Bronchial epithelial cell (primary cell): ENCODE measurements around the gene BANF2. TPM values are rescaled to one million over a fixed set of nuclear protein-coding genes. Genes with fewer than 3 reads are reported as not detected.

Experiments
- DNase-seq: peaks from one replicate; pipeline ENCODE4 v3.0.0-alpha.2; 2010; ENCODE audit warnings: low read depth
- FAIRE-seq: peaks from 2 replicates; lab custom pipeline; 2011; peaks lifted over from hg19 to GRCh38; lab: Jason Lieb, UNC
- H3K27me3 ChIP-seq: 2 replicates; pipeline ENCODE4 v1.5.1; 2011; ENCODE audit warnings: low read length; ENCODE audit not compliant: control insufficient read depth, insufficient read depth
- H3K36me3 ChIP-seq: 2 replicates; pipeline ENCODE4 v1.5.1; 2011; ENCODE audit warnings: low read length; ENCODE audit not compliant: control insufficient read depth, insufficient read depth
- H3K4me3 ChIP-seq: 2 replicates; pipeline ENCODE4 v1.5.1; 2011; ENCODE audit warnings: mild to moderate bottlenecking, low read depth, low read length, control low read depth
- total RNA-seq: library from RNA; depleted of rRNA; stranded (reverse); fragments of >200 nt; gene quantifications from 2 replicates; pipeline ENCODE4 v1.2.1, GENCODE V29; 2014
- TF ChIP-seq, protein P1 (sequence below): IDR thresholded peaks from 2 replicates; pipeline ENCODE4 v1.5.1; 2011; ENCODE audit warnings: mild to moderate bottlenecking, moderate library complexity, low read length, control low read depth, inconsistent platforms; ENCODE audit not compliant: insufficient read depth, severe bottlenecking

The BANF2 gene
- total RNA-seq, 1 donor from 2014 or later, result not detected

DNA sequence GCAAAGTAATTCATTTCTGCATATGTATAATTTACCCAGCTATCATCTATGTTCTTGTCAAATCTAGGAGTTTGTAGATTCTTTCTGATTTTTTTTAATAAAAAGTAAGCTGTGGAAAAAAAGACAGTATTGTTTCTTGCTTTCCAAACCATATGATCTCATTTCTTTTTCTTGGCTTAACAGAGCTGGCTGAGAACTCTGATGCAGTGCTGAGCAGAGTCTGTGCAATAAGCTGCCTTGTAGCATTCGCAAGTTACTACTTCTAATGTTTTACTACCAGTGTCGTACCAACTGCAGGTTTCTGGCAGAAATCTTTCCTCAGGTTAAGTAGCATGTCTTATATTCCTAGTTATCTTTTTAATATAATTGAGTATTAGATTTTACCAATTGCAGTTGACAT, 33.3 kb upstream of the BANF2 start:
- FAIRE-seq (no peak), DNase-seq (no peak)
- TF ChIP-seq, protein P1, sequence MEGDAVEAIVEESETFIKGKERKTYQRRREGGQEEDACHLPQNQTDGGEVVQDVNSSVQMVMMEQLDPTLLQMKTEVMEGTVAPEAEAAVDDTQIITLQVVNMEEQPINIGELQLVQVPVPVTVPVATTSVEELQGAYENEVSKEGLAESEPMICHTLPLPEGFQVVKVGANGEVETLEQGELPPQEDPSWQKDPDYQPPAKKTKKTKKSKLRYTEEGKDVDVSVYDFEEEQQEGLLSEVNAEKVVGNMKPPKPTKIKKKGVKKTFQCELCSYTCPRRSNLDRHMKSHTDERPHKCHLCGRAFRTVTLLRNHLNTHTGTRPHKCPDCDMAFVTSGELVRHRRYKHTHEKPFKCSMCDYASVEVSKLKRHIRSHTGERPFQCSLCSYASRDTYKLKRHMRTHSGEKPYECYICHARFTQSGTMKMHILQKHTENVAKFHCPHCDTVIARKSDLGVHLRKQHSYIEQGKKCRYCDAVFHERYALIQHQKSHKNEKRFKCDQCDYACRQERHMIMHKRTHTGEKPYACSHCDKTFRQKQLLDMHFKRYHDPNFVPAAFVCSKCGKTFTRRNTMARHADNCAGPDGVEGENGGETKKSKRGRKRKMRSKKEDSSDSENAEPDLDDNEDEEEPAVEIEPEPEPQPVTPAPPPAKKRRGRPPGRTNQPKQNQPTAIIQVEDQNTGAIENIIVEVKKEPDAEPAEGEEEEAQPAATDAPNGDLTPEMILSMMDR, result no peak
- no peaks in the 10 kb centered on the region for H3K27me3 ChIP-seq
- H3K4me3 ChIP-seq, result no peak overlapping the region
- H3K36me3 ChIP-seq, result peaks cover 2% of the 10 kb centered on the region

DNA sequence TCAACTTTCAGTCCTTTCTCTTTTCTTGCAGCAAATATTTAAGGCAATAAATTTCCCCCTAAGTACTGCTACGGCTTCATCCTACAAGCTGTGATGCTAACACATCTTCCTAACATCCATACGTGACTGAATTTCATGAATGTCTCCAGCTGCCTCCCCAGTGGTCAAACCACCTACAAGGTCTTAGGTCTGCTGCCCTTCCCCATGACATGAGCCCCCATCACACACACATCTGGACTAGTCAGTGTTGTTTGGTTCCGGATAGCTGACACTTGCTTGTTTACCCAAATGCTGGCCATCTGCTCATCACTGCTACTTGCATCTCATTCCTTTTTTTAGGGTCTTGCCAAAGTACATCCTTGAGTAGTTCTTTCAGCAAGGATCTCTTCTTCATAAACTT, 32.3 kb upstream of the BANF2 start:
- TF ChIP-seq, protein P1, result no peak
- Histone ChIP-seq H3K36me3 (peaks cover 2% of the 10 kb centered on the region), H3K27me3 (no peaks in the 10 kb centered on the region), H3K4me3 (no peak overlapping the region)
- FAIRE-seq, result no peak
- no peak for DNase-seq

DNA sequence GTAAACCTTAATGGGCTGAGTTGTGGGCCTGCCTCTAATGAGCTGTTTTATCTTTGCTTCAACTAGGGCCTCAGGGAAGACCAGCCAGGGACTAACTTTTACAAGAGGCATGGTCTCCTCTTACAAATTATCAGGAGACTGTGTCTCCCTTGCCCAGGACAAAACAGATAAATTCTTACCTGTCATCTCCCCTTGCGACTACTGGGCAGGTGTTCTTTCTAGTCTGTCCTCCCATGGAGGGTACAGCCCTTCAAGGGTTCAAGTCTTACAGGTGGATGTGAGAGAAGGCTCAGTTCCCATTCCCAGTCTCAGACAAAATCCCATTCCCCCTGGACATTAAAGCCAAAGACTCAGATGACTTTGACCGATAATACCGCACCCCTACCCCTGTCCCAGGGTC, 31.3 kb upstream of the BANF2 start:
- no peaks in the 10 kb centered on the region for H3K27me3 ChIP-seq
- TF ChIP-seq, protein P1, result no peak
- no peak overlapping the region for H3K4me3 ChIP-seq
- DNase-seq (no peak), FAIRE-seq (no peak)
- H3K36me3 ChIP-seq, result peaks cover 3% of the 10 kb centered on the region

DNA sequence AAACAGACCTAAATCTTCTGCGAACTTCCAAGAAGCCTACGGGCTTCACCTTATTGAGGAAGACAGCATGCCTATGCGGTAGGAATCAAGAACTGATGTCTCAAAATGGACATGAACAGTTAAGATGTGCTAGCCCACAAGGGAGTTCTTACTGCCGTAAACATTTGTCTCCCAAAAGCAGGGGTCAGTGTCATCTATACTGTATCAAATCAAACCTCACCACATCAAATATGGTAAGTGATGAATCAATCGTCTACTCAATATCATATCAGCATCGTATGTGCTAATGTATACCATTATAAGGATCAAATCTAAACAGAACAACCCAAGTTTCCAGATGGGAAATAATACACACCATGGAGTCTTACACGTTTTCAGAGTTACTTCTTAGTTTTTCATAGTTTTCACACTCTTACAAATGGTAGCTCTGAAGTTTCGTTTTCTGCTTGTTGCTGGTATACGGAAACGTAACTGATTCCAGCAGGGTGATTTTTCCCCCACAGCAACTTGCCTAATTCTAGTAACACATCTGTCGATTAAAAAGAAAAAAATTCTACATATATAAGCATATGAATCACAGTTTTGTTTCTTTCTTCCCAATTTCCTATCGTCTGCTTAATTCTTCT, 30.3 kb upstream of the BANF2 start:
- no peaks in the 10 kb centered on the region for H3K27me3 ChIP-seq
- FAIRE-seq (no peak), DNase-seq (no peak)
- H3K4me3 ChIP-seq, result no peak overlapping the region
- peaks cover 5% of the 10 kb centered on the region for H3K36me3 ChIP-seq
- TF ChIP-seq, protein P1, result no peak

DNA sequence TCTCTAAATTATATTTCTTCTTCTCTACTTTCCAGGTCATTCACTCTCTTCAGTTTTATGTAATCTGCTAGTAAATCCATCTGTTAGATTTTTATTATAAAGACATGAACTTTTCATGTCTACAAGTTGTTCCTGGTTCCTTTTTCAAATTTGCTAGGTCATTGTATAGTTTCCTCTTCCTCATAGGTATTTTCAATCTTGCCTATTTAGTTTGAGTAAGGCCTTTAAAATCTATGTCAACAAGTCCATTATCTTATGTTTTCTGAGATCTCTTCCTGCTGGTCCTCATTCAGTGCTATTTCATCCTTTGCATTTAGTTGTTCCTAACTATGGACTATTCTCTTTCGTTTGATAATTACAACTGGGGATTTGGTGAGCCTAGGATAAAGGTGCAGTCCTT, 28.8 kb upstream of the BANF2 start:
- Histone ChIP-seq H3K27me3 (no peaks in the 10 kb centered on the region), H3K36me3 (peaks cover 5% of the 10 kb centered on the region), H3K4me3 (no peak overlapping the region)
- FAIRE-seq, result no peak
- no peak for DNase-seq
- TF ChIP-seq, protein P1, result no peak

DNA sequence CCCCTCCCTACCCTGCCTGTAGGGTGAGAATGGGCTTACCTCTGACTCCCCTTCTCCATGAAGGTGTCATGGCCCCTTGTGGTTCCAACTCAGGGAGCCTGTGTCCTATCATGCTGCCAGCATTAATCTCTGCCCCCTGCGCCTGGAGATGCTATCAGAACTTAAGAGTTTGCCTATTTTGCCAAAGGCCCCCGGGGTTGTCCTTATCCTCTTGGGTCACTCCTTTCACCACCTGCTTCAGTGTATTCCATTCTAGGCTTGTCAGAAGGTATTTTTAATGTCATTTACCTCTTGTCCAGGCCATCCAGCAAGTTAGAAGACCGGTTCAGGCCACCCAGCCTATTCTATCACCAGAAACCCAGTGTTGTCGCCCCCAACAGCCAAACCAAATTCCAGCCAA, 28.2 kb upstream of the BANF2 start:
- FAIRE-seq (no peak), DNase-seq (no peak)
- Histone ChIP-seq H3K4me3 (no peak overlapping the region), H3K27me3 (no peaks in the 10 kb centered on the region), H3K36me3 (peaks cover 5% of the 10 kb centered on the region)
- TF ChIP-seq, protein P1, result no peak
